Endothelial cell of umbilical vein (primary cell): Measurements from ENCODE around the gene TEN1.

Experiments
- EZH2 ChIP-seq: IDR thresholded peaks from 2 replicates; pipeline ENCODE4 v1.6.1; 2012; ENCODE audit warnings: borderline replicate concordance, low read depth, mild to moderate bottlenecking, moderate library complexity, low read length, inconsistent platforms; ENCODE audit not compliant: severe bottlenecking
- JUN ChIP-seq: IDR thresholded peaks from 2 replicates; pipeline ENCODE4 v1.6.1; 2011; ENCODE audit warnings: borderline replicate concordance, low read depth; ENCODE audit not compliant: insufficient read length, insufficient read depth
- POLR2A ChIP-seq: IDR thresholded peaks from 2 replicates; pipeline ENCODE4 v1.6.1; 2012; ENCODE audit warnings: low read depth, mild to moderate bottlenecking, control low read depth, low read length
- POLR2AphosphoS5 ChIP-seq: IDR thresholded peaks from 2 replicates; pipeline ENCODE4 v1.6.1; 2012; ENCODE audit warnings: low read depth, mild to moderate bottlenecking, control low read depth, low read length, moderate library complexity; ENCODE audit not compliant: insufficient read depth
- TF ChIP-seq, protein P1 (sequence below), 2 donors: IDR thresholded peaks; 1 replicate in 1 of 2; 2 replicates in 1 of 2; pipeline ENCODE4 v1.5.1; 2011; ENCODE audit warnings: low read length in 2 of 2, mild to moderate bottlenecking in 2 of 2, moderate library complexity in 2 of 2, control low read depth in 1 of 2, inconsistent platforms in 1 of 2, low read depth in 1 of 2; ENCODE audit not compliant: insufficient read depth in 1 of 2; ENCODE audit errors: extremely low read depth in 1 of 2
- TF ChIP-seq, protein P2 (sequence below): IDR thresholded peaks from 2 replicates; pipeline ENCODE4 v1.6.1; 2011; ENCODE audit not compliant: insufficient read depth, insufficient read length

DNA sequence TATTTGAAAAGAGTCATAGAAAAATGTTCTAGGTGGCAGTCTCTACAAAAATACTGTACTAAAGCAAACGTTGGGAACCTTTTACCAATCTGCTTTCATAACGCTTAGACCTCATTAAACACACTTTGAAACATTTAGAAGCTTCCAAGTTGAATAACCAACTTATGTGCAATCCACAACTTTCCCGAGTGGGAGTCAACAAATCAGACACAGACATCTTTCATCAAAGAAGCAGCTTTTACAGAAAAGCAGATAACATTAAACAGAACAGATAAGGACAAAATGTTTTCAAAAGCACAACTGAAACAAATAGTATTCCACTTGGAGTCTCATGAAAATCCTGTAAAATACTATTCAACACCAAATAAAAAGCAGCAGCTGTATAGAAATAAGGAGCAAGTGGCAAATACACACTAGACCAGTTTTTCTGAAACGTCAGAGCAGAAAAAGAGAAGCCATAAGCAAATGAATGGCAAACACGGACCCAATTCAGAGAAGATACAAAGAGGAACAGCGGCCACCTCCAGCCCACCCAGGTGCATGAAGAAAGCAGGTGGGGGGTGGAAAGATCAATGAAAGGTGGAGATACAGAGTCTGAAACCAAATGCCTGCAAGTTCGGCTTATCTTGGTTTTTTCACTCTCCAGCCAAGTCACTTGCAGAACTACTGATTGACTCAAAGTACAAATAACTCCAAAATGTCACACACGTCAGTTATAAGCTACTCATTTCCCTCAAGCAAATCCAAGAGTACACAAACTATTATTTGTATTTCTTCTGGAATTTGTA is 19.8 kb upstream of the TEN1 start:
- TF ChIP-seq, protein P1, sequence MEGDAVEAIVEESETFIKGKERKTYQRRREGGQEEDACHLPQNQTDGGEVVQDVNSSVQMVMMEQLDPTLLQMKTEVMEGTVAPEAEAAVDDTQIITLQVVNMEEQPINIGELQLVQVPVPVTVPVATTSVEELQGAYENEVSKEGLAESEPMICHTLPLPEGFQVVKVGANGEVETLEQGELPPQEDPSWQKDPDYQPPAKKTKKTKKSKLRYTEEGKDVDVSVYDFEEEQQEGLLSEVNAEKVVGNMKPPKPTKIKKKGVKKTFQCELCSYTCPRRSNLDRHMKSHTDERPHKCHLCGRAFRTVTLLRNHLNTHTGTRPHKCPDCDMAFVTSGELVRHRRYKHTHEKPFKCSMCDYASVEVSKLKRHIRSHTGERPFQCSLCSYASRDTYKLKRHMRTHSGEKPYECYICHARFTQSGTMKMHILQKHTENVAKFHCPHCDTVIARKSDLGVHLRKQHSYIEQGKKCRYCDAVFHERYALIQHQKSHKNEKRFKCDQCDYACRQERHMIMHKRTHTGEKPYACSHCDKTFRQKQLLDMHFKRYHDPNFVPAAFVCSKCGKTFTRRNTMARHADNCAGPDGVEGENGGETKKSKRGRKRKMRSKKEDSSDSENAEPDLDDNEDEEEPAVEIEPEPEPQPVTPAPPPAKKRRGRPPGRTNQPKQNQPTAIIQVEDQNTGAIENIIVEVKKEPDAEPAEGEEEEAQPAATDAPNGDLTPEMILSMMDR (IDR thresholded peaks at IDR 0.05; ENCODE audit: extremely low read depth in 1 of 2, insufficient read depth in 1 of 2, low read depth in 1 of 2, low read length in 2 of 2): no peak
- TF ChIP-seq EZH2: no peak
- no peak for TF ChIP-seq POLR2A
- TF ChIP-seq POLR2AphosphoS5: no peak
- TF ChIP-seq, protein P2, sequence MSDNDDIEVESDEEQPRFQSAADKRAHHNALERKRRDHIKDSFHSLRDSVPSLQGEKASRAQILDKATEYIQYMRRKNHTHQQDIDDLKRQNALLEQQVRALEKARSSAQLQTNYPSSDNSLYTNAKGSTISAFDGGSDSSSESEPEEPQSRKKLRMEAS: no peak
- TF ChIP-seq JUN: no peak
